Stimulated activated CD8-positive, alpha-beta memory T cell treated with anti-CD3 and anti-CD28 coated beads, Interleukin-2, amount 100 ng/mL, for 48 hours (primary cell): ENCODE measurements around the gene TBC1D22B.
A peak's percentile ranks its signal among the peaks of the same experiment; 100 is the strongest.
"Not testable (repeated sequence)": the region's sequence is repeated elsewhere in the genome, so short reads cannot be mapped to it uniquely, and the experiment has no call there.

Experiments
- DNase-seq, 2 donors: peaks; one replicate each; pipeline ENCODE4 v3.0.0-alpha.2; 2020; ENCODE audit warnings: low read depth in 2 of 2

TBC1D22B gene

DNA sequence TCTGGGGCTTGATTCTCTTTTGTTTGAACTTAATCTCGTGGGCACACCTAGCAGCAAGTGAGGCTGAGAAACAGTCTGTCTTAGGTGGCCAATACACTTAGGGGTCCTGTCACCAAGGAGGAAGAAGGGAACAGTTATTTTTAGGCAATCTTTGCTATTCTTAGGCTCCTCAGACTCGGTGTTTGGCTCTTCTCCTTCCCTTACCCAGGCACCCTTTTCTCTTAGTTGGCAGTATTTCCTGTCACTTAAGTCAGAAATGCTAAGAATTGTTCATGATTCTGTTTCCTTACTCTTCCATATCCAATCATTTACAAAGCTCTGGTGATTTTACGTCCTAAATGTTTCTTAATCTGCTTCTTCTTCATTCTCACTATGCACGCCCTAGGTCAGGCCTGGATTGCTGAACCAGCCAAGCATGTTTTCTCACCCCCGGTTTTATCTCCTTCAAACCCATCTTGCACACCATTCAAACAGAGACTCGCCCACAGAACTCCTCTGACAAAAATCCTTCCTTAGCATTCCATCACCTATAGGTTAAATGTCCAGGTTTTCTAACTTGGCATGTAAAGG is 45.6 kb downstream of the TBC1D22B start:
- no peak for DNase-seq

GRCh38 chr6:37303891-37304503 is 46.4 kb downstream of the TBC1D22B start:
- no peak for DNase-seq

- DNase-seq, result no peak
Measured at GRCh38 chr6:37304766-37305165, 47.2 kb downstream of the TBC1D22B start.

- DNase-seq, result no peak
Measured at GRCh38 chr6:37305841-37306425, 48.4 kb downstream of the TBC1D22B start.

DNA sequence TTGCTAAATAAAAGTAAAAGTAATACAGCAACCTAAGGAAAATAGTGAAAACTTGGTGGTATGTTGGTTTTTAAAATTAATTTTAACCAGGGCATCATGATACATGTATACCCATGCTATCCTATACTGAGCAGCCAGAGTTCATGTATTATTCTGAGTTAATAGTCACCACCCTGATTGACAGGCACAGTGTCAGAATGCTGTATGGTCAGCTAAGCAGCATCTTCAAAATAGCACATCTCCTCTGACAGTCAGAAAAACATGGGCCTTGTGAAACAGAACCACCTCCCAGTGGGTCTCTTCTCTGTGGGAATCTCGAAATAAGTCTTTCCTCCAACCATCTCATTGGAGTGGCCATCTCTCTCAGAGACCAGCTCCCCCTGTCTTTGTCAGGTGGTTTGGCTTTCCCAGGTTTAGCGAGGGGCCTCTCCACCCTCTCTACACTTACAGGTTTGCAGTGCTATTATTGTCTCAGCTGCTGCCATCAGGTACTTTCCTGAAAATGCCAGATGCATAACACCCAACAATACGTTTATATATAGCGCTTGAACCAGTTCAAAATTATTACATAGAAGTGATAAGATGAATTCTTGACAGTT is 49.2 kb downstream of the TBC1D22B start:
- no peak for DNase-seq

DNA sequence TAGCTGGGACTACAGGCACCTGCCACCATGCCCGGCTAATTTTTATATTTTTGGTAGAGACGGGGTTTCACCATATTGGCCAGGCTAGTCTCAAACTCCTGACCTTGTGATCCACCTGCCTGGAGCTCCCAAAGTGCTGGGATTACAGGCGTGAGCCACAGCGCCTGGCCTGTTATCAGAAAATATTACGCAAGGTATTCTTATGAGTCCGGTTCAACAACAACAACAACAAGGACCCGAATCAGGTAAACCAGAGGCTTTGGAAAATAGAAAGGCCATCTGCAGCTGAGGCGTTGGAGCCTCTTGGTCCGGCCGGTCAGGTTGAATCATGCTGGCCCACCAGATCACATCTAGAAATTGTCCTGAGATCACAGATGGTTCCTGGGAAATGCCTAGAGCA is 49.9 kb downstream of the TBC1D22B start:
- not testable (repeated sequence) for DNase-seq

DNA sequence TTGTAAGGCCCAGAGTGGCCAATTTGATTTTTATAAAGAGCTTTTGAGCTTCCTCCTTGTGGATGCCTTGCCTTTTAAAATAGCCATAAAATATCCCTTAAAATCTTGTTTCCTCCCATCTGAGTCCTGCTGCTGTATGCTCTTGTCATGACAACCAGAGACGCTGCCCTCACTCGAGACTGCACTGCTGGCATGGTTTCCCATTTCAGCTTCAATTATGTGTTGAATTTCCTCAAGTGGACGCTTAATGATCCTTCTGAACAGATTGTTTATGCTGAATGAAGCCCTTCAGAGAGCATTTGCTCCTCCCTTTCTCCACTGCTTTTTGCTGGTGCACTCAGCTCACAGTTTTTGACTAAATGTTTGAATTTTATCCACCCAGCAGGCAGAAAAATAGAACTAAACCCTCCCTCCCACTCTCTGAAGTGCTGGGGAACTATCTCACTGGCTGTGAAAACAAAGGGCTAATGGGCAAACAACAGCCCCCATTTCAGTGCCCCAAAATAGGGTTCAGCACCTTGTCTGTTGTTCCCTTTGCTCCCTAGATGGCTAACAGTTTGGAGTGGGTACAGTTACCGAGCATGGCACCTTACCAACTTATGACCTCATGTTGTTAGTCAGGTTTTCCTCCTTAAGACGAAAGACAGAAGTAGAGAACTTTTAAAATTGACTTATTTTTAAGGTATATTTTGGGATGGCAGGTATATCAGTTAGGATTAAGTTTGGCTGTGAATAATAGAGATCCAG is 50.7 kb downstream of the TBC1D22B start:
- no peak for DNase-seq

DNA sequence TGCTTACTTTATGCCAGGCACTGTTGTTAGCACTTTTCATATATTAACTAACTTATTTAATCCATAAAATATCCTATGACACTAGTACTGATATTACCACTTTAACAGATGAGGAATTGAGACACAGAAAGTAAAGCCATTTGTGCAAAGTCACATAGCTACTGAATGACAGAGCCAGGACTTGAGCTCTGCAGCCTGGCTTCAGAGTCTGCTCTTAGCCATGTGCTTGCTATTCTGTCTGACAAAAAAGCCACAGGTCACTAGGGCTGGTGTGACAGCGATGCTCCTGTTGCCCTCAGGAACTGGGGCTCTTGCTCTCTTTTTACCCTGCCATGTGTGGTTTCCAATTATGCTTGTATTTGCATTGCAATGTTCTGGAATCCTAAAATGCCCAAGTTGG is 51.5 kb downstream of the TBC1D22B start:
- no peak for DNase-seq

DNA sequence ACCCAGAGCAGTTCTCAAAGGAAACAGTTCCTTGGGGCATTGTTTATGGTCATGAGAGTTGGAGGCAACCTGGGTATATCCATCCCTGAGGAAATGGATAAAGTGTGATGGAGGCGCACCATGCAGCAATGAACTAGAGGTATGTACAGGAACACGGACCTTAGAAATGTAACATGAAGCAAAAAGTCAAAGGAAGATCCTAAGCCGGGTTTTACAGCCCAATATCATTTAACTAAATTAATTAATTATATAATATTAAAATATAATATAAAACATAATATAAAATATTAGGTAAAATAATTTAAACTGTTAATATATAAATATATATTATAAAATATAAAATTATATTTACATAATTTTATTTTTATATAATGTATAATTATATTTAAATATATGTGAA is 52.1 kb downstream of the TBC1D22B start:
- DNase-seq, result no peak

- no peak for DNase-seq
Measured at GRCh38 chr6:37310966-37311365, 53.4 kb downstream of the TBC1D22B start.

- no peak for DNase-seq
Measured at GRCh38 chr6:37311741-37312473, 54.3 kb downstream of the TBC1D22B start.

- no peak for DNase-seq
Measured at GRCh38 chr6:37313723-37314486, 56.3 kb downstream of the TBC1D22B start.

DNA sequence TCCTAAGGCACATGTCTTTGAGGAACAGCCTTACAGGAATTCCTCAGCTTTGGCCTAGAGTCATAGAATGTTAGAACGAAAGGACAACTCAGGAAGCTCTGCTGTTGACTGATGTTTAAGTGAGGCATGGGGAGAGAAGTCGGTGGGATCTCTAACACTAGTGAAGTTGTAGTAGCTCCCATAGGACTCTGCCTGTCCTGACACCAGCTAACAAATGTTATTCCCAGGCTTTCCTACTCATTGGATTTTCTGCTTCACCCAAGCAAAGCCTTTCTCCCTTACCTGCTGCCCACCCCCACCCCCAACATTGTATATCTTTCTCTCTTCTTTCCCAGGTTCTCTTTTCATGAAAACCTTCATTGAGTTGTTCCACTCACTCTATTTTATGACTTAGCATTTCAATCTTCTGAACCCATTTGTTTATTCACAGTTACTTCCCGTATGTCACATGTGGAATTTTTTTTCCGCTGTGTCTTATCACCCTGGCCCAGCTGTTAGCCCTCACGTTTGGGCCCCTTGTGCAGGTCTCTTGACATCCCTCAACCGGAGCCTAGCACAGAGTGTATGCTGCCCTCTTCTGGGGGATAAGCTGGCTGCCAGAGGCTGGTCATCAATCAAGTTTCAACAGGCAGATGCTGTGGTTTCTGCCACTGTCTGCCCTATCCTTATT is 57.0 kb downstream of the TBC1D22B start:
- peak; percentile 7 to 9 for DNase-seq

- DNase-seq, result no peak
Measured at GRCh38 chr6:37315157-37315515, 57.6 kb downstream of the TBC1D22B start.

GRCh38 chr6:37316071-37316470 is 58.5 kb downstream of the TBC1D22B start:
- no peak for DNase-seq

DNA sequence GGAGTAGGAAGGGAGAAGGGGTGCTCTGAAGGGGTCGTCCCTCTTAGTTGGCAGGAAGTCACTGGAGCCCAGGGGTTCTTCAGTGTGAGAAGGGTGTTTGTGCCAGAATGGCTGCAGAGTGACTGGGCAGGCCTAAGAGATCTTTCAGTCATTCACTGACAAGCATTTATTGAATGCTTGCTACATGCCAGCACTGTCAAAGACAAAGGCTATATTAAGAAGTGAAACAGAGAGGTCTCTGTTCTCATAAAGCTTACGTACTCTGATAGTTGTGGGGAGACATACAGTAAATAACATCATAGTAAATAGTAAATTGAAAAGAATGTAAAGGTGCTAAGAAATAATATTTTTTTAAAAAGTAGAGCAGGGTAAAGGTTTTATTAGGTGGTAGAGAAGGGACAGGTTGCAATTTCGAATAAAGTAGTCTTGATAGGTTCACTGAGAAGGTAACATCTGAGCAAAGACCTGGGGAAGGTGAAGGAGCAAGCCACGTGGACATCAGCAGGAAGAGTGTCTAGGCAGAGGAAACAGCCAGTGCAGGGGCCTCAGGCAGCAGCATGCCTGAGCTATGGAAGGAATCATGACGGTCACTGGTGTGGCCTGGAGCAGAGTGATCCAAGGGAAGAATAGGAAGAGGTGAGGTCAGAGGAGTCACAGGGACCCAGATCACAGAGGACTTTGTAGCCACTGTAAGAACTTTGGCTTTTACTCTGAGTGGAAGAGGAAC is 59.9 kb downstream of the TBC1D22B start:
- no peak for DNase-seq

DNA sequence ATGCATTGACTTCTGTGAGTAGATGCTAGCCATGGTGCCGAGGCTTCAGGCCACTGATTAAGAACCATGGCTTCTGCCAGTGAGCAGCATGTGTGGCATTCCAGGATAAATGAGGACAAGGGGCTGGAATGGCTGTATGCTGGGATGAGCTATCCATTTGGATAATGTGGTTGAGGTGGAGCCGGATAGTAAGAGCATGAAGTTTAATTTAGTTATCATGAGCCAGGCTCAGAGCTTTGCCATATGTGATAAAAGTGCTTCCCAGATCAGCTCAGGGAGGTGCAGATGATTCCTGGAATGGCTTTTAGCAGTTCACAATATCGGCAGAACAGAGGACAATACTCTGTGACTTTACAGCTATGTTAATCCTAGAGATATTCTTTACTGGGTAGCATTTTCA is 61.6 kb downstream of the TBC1D22B start:
- no peak for DNase-seq

GRCh38 chr6:37319856-37320480 is 62.4 kb downstream of the TBC1D22B start:
- no peak for DNase-seq

- no peak for DNase-seq
Measured at GRCh38 chr6:37320646-37321045, 63.1 kb downstream of the TBC1D22B start.
